Measurements from ENCODE around the gene GOSR1.
"Not testable (repeated sequence)": the region's sequence is repeated elsewhere in the genome, so short reads cannot be mapped to it uniquely, and the experiment has no call there.

The GOSR1 gene

DNA sequence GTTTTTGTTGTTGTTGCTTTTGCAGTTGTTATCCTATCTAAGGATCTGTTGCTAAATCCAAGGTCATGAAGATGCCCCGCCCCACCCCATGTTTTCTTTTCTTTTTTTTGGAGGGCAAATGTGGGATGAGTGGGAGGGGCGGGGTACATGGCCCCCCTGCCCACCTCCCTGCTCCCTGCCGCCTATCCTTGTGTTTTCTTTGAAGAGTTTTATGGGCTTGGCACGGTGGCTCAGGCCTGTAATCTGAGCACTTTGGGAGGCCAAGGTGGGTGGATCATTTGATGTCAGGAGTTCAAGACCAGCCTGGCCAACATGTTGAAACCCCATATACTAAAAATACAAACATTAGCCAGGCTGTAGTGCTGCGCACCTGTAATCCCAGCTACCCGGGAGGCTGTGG is 18.8 kb upstream of the GOSR1 start:
- H3K36me3 ChIP-seq (ENCODE audit: control insufficient read depth in 1 of 2, insufficient read depth in 2 of 2, low read length in 2 of 2), result peaks cover 28 to 36% of the 10 kb centered on the region in 2 donors
- H3K4me3 ChIP-seq (ENCODE audit: low read depth in 1 of 2, low read length in 2 of 2), result no peak overlapping the region
- H3K4me1 ChIP-seq (ENCODE audit: control insufficient read depth in 1 of 2, insufficient read depth in 2 of 2, low read length in 2 of 2), result no peaks in the 10 kb centered on the region
- no peaks in the 10 kb centered on the region for H3K9me3 ChIP-seq (ENCODE audit: control insufficient read depth in 1 of 2, low read length in 2 of 2)
- no peak overlapping the region for H3K9ac ChIP-seq (ENCODE audit: low read depth in 1 of 2, low read length in 2 of 2)
- H3K27ac ChIP-seq (ENCODE audit: low read depth, low read length), result no peak overlapping the region
- H3K27me3 ChIP-seq (ENCODE audit: control insufficient read depth in 1 of 2, insufficient read depth in 2 of 2, low read length in 2 of 2), result no peaks in the 10 kb centered on the region

- not testable (repeated sequence) for H3K9ac ChIP-seq (ENCODE audit: low read depth in 1 of 2, low read length in 2 of 2); H3K27ac ChIP-seq (ENCODE audit: low read depth, low read length); H3K4me1 ChIP-seq (ENCODE audit: control insufficient read depth in 1 of 2, insufficient read depth in 2 of 2, low read length in 2 of 2); H3K27me3 ChIP-seq (ENCODE audit: control insufficient read depth in 1 of 2, insufficient read depth in 2 of 2, low read length in 2 of 2); H3K9me3 ChIP-seq (ENCODE audit: control insufficient read depth in 1 of 2, low read length in 2 of 2); H3K4me3 ChIP-seq (ENCODE audit: low read depth in 1 of 2, low read length in 2 of 2)
- H3K36me3 ChIP-seq (ENCODE audit: control insufficient read depth in 1 of 2, insufficient read depth in 2 of 2, low read length in 2 of 2), result peaks cover 28 to 36% of the 10 kb centered on the region in 2 donors
Observed at GRCh38 chr17:30458797-30459413, 18.3 kb upstream of the GOSR1 start.

- Histone ChIP-seq H3K27ac (ENCODE audit: low read depth, low read length) (no peak overlapping the region), H3K27me3 (ENCODE audit: control insufficient read depth in 1 of 2, insufficient read depth in 2 of 2, low read length in 2 of 2) (no peaks in the 10 kb centered on the region), H3K4me1 (ENCODE audit: control insufficient read depth in 1 of 2, insufficient read depth in 2 of 2, low read length in 2 of 2) (no peaks in the 10 kb centered on the region), H3K9me3 (ENCODE audit: control insufficient read depth in 1 of 2, low read length in 2 of 2) (no peaks in the 10 kb centered on the region), H3K4me3 (ENCODE audit: low read depth in 1 of 2, low read length in 2 of 2) (no peak overlapping the region), H3K36me3 (ENCODE audit: control insufficient read depth in 1 of 2, insufficient read depth in 2 of 2, low read length in 2 of 2) (peaks cover 0 to 22% of the 10 kb centered on the region in 2 donors), H3K9ac (ENCODE audit: low read depth in 1 of 2, low read length in 2 of 2) (no peak overlapping the region)
Observed at GRCh38 chr17:30468465-30468864, 8.7 kb upstream of the GOSR1 start.

GRCh38 chr17:30472238-30472890 is 4.8 kb upstream of the GOSR1 start:
- Histone ChIP-seq H3K9ac (ENCODE audit: low read depth in 1 of 2, low read length in 2 of 2) (no peak overlapping the region), H3K27ac (ENCODE audit: low read depth, low read length) (no peak overlapping the region), H3K27me3 (ENCODE audit: control insufficient read depth in 1 of 2, insufficient read depth in 2 of 2, low read length in 2 of 2) (no peaks in the 10 kb centered on the region), H3K36me3 (ENCODE audit: control insufficient read depth in 1 of 2, insufficient read depth in 2 of 2, low read length in 2 of 2) (no peaks in the 10 kb centered on the region), H3K4me3 (ENCODE audit: low read depth in 1 of 2, low read length in 2 of 2) (no peak overlapping the region), H3K4me1 (ENCODE audit: control insufficient read depth in 1 of 2, insufficient read depth in 2 of 2, low read length in 2 of 2) (peaks cover 5 to 7% of the 10 kb centered on the region in 2 donors), H3K9me3 (ENCODE audit: control insufficient read depth in 1 of 2, low read length in 2 of 2) (no peaks in the 10 kb centered on the region)

- Histone ChIP-seq H3K27ac (ENCODE audit: low read depth, low read length) (no peak overlapping the region), H3K36me3 (ENCODE audit: control insufficient read depth in 1 of 2, insufficient read depth in 2 of 2, low read length in 2 of 2) (no peaks in the 10 kb centered on the region), H3K27me3 (ENCODE audit: control insufficient read depth in 1 of 2, insufficient read depth in 2 of 2, low read length in 2 of 2) (no peaks in the 10 kb centered on the region), H3K9me3 (ENCODE audit: control insufficient read depth in 1 of 2, low read length in 2 of 2) (no peaks in the 10 kb centered on the region), H3K9ac (ENCODE audit: low read depth in 1 of 2, low read length in 2 of 2) (no peak overlapping the region), H3K4me3 (ENCODE audit: low read depth in 1 of 2, low read length in 2 of 2) (no peak overlapping the region), H3K4me1 (ENCODE audit: control insufficient read depth in 1 of 2, insufficient read depth in 2 of 2, low read length in 2 of 2) (peaks cover 5 to 14% of the 10 kb centered on the region in 2 donors)
Observed at GRCh38 chr17:30475206-30475605, 2.0 kb upstream of the GOSR1 start.

GRCh38 chr17:30476726-30477082 is 504 bp upstream of the GOSR1 start:
- Histone ChIP-seq H3K27ac (ENCODE audit: low read depth, low read length) (no peak overlapping the region), H3K9me3 (ENCODE audit: control insufficient read depth in 1 of 2, low read length in 2 of 2) (no peaks in the 10 kb centered on the region), H3K36me3 (ENCODE audit: control insufficient read depth in 1 of 2, insufficient read depth in 2 of 2, low read length in 2 of 2) (peaks cover 0 to 8% of the 10 kb centered on the region in 2 donors), H3K4me3 (ENCODE audit: low read depth in 1 of 2, low read length in 2 of 2) (peak overlapping the region; percentile 94 to 96), H3K4me1 (ENCODE audit: control insufficient read depth in 1 of 2, insufficient read depth in 2 of 2, low read length in 2 of 2) (peaks cover 5 to 14% of the 10 kb centered on the region in 2 donors), H3K9ac (ENCODE audit: low read depth in 1 of 2, low read length in 2 of 2) (peak overlapping the region; percentile 48 to 99), H3K27me3 (ENCODE audit: control insufficient read depth in 1 of 2, insufficient read depth in 2 of 2, low read length in 2 of 2) (no peaks in the 10 kb centered on the region)

DNA sequence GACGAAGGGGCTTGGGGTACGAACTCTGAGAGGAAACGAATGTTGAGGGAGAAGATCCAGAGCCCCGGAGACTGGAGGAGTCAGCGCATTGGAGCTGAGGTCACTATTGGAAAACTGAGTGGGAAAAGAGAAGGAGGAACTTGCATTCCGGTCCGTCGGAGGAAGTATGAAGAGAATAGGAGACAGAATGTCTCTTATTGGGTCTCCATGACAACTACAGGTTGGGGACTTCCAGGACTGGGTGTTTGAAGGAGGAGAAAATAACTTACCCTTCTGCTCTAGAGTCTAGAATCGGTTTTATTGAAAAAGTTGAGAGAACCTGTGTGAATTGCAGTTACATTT is 537 bp downstream of the GOSR1 start:
- Histone ChIP-seq H3K27me3 (ENCODE audit: control insufficient read depth in 1 of 2, insufficient read depth in 2 of 2, low read length in 2 of 2) (no peaks in the 10 kb centered on the region), H3K4me3 (ENCODE audit: low read depth in 1 of 2, low read length in 2 of 2) (peak overlapping the region; percentile 94 to 96), H3K4me1 (ENCODE audit: control insufficient read depth in 1 of 2, insufficient read depth in 2 of 2, low read length in 2 of 2) (peaks cover 5 to 14% of the 10 kb centered on the region in 2 donors), H3K9me3 (ENCODE audit: control insufficient read depth in 1 of 2, low read length in 2 of 2) (no peaks in the 10 kb centered on the region), H3K9ac (ENCODE audit: low read depth in 1 of 2, low read length in 2 of 2) (peak overlapping the region; percentile 92 to 99), H3K27ac (ENCODE audit: low read depth, low read length) (peak overlapping the region; percentile 81), H3K36me3 (ENCODE audit: control insufficient read depth in 1 of 2, insufficient read depth in 2 of 2, low read length in 2 of 2) (peaks cover 5 to 15% of the 10 kb centered on the region in 2 donors)

- peaks cover 10 to 58% of the 10 kb centered on the region in 2 donors for H3K36me3 ChIP-seq (ENCODE audit: control insufficient read depth in 1 of 2, insufficient read depth in 2 of 2, low read length in 2 of 2)
- no peak overlapping the region for H3K9ac ChIP-seq (ENCODE audit: low read depth in 1 of 2, low read length in 2 of 2)
- no peaks in the 10 kb centered on the region for H3K27me3 ChIP-seq (ENCODE audit: control insufficient read depth in 1 of 2, insufficient read depth in 2 of 2, low read length in 2 of 2)
- no peak overlapping the region for H3K4me3 ChIP-seq (ENCODE audit: low read depth in 1 of 2, low read length in 2 of 2)
- H3K9me3 ChIP-seq (ENCODE audit: control insufficient read depth in 1 of 2, low read length in 2 of 2), result no peaks in the 10 kb centered on the region
- no peak overlapping the region for H3K27ac ChIP-seq (ENCODE audit: low read depth, low read length)
- peaks cover 0 to 7% of the 10 kb centered on the region in 2 donors for H3K4me1 ChIP-seq (ENCODE audit: control insufficient read depth in 1 of 2, insufficient read depth in 2 of 2, low read length in 2 of 2)
Observed at GRCh38 chr17:30482555-30482954, 5.3 kb downstream of the GOSR1 start.

DNA sequence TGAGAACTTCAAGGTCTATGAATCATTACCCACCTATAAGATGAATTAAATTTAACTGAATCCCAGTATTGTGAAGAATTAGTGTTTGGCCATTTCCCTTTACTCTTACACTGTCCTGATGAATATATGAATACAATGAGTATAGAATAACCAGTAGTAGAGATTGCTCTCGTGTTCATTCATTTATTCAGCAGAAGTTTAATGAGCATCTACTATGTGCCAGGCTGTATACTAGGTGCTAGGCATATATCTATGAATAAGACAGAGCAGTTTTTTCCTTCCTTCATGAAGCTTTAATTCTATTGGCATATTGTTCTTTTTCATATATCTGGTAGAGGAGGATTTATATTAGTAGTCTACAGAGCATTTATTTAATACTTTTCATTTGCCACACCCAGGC is 6.0 kb downstream of the GOSR1 start:
- Histone ChIP-seq H3K9ac (ENCODE audit: low read depth in 1 of 2, low read length in 2 of 2) (no peak overlapping the region), H3K4me1 (ENCODE audit: control insufficient read depth in 1 of 2, insufficient read depth in 2 of 2, low read length in 2 of 2) (peaks cover 0 to 3% of the 10 kb centered on the region in 2 donors), H3K27me3 (ENCODE audit: control insufficient read depth in 1 of 2, insufficient read depth in 2 of 2, low read length in 2 of 2) (no peaks in the 10 kb centered on the region), H3K9me3 (ENCODE audit: control insufficient read depth in 1 of 2, low read length in 2 of 2) (no peaks in the 10 kb centered on the region), H3K4me3 (ENCODE audit: low read depth in 1 of 2, low read length in 2 of 2) (no peak overlapping the region), H3K27ac (ENCODE audit: low read depth, low read length) (no peak overlapping the region), H3K36me3 (ENCODE audit: control insufficient read depth in 1 of 2, insufficient read depth in 2 of 2, low read length in 2 of 2) (peaks cover 10 to 59% of the 10 kb centered on the region in 2 donors)

DNA sequence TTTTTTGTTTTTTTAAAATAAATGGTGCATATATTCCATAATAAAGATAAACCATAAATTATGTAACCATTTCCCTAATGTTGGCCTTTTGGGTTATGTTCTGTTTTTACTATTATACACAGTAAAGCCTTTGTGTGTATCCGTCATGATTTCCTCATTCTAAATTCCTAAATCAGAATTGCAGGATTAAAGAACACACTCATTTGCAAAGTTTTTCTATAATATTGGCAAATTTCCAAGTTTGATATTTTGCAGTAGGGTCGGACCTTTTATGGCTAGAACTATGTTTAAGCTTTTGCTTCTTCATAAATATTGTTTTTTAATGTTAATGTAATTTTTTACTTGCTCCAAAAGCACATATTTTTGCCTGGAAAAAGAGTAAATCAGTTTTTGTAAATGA is 16.6 kb downstream of the GOSR1 start:
- Histone ChIP-seq H3K27me3 (ENCODE audit: control insufficient read depth in 1 of 2, insufficient read depth in 2 of 2, low read length in 2 of 2) (no peaks in the 10 kb centered on the region), H3K9me3 (ENCODE audit: control insufficient read depth in 1 of 2, low read length in 2 of 2) (no peaks in the 10 kb centered on the region), H3K36me3 (ENCODE audit: control insufficient read depth in 1 of 2, insufficient read depth in 2 of 2, low read length in 2 of 2) (peaks cover 24 to 85% of the 10 kb centered on the region in 2 donors), H3K27ac (ENCODE audit: low read depth, low read length) (no peak overlapping the region), H3K4me1 (ENCODE audit: control insufficient read depth in 1 of 2, insufficient read depth in 2 of 2, low read length in 2 of 2) (no peaks in the 10 kb centered on the region), H3K9ac (ENCODE audit: low read depth in 1 of 2, low read length in 2 of 2) (no peak overlapping the region), H3K4me3 (ENCODE audit: low read depth in 1 of 2, low read length in 2 of 2) (no peak overlapping the region)
